ENCODE data around the gene POU6F2.

The POU6F2 gene

DNA sequence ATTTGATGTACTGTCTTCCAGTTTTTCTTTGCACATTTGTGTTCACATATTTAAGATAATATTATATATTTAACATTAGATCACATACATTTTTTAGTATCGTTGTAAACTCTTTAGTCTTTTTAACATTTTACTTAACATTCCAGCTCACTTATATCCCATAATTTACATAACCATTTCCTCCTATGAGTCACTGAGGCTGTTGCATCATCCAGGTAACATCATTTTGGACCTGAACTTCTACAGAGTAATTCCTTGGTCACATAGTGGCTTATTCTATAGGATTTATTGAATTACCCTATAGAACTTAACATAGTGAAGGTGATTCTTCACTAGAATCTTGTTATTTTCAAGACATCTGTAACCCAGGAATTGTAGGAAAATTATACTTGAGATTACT lies 194.4 kb downstream of the POU6F2 start:
- Histone ChIP-seq H3K14ac (ENCODE audit: low read length) (no peak overlapping the region), H2BK15ac (ENCODE audit: low read length) (no peak overlapping the region), H4K8ac (ENCODE audit: low read depth, low read length) (no peak overlapping the region), H2AK5ac (ENCODE audit: low read depth, low read length) (no peak overlapping the region), H3K4me2 (ENCODE audit: insufficient read depth, low read length, poor library complexity, severe bottlenecking) (no peak overlapping the region), H2AFZ (ENCODE audit: low read length) (no peak overlapping the region), H2BK120ac (ENCODE audit: low read depth, low read length) (no peak overlapping the region), H2BK12ac (ENCODE audit: low read length) (no peak overlapping the region), H3K79me1 (ENCODE audit: low read depth, low read length) (no peaks in the 10 kb centered on the region), H3K23ac (ENCODE audit: low read depth, low read length, poor library complexity) (no peak overlapping the region), H3K4me1 (ENCODE audit: control insufficient read depth in 2 of 2, insufficient read depth in 1 of 2, low read depth in 1 of 2, low read length in 2 of 2) (no peaks in the 10 kb centered on the region), H3K9me3 (replicated peaks in 1 of 2; ENCODE audit: control insufficient read depth in 2 of 2, insufficient read depth in 1 of 2, low read depth in 1 of 2, low read length in 2 of 2) (no peaks in the 10 kb centered on the region), H2BK5ac (ENCODE audit: low read length) (no peak overlapping the region), H3K4ac (ENCODE audit: low read length) (no peak overlapping the region), H3K4me3 (ENCODE audit: low read length in 2 of 2) (no peak overlapping the region), H3K36me3 (replicated peaks in 1 of 2; ENCODE audit: control insufficient read depth in 2 of 2, insufficient read depth in 2 of 2, low read length in 2 of 2) (no peaks in the 10 kb centered on the region), H3K27ac (replicated peaks; ENCODE audit: low read length) (no peak overlapping the region), H3K9ac (ENCODE audit: low read depth, low read length, poor library complexity) (no peak overlapping the region), H4K91ac (ENCODE audit: low read depth, low read length, poor library complexity) (no peak overlapping the region), H3K27me3 (ENCODE audit: control insufficient read depth in 3 of 3, insufficient read depth in 3 of 3, low read depth in 1 of 3, low read length in 3 of 3) (no peaks in the 10 kb centered on the region), H3K18ac (ENCODE audit: low read length) (no peak overlapping the region)
- DNase-seq (ENCODE audit: low spot score): no peak
- WGBS, 2 donors (ENCODE audit: extremely low coverage in 2 of 2, insufficient read length in 2 of 2, insufficient replicate concordance in 1 of 2): no CpG with 5 or more reads among the region's 1 CpG

DNA sequence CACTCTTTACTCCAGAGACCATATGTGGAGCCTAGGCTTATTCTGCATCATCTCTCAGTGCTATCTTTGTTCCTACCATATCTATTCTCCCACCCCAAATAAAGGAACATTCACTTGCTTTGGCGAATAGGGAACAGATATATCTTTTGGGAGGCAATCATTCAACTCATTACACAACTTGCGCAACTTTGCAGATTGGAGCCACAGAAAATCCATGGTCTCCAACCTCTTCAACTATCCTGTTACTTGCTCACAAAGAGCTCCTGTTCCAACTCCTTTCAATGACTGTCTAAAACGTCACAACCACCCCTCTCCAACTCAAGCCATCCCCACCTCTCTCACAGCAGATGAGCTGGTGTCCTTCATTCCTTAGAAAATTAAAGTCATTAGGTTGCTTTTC lies 203.7 kb downstream of the POU6F2 start:
- Histone ChIP-seq H3K4me2 (ENCODE audit: insufficient read depth, low read length, poor library complexity, severe bottlenecking) (no peak overlapping the region), H3K4me3 (ENCODE audit: low read length in 2 of 2) (no peak overlapping the region), H3K9me3 (replicated peaks in 1 of 2; ENCODE audit: control insufficient read depth in 2 of 2, insufficient read depth in 1 of 2, low read depth in 1 of 2, low read length in 2 of 2) (peaks cover 0 to 2% of the 10 kb centered on the region in 2 donors), H4K91ac (ENCODE audit: low read depth, low read length, poor library complexity) (no peak overlapping the region), H3K79me1 (ENCODE audit: low read depth, low read length) (no peaks in the 10 kb centered on the region), H3K14ac (ENCODE audit: low read length) (no peak overlapping the region), H2BK12ac (ENCODE audit: low read length) (no peak overlapping the region), H3K4me1 (ENCODE audit: control insufficient read depth in 2 of 2, insufficient read depth in 1 of 2, low read depth in 1 of 2, low read length in 2 of 2) (no peaks in the 10 kb centered on the region), H2BK120ac (ENCODE audit: low read depth, low read length) (no peak overlapping the region), H3K27ac (replicated peaks; ENCODE audit: low read length) (no peak overlapping the region), H2AK5ac (ENCODE audit: low read depth, low read length) (no peak overlapping the region), H2AFZ (ENCODE audit: low read length) (no peak overlapping the region), H3K9ac (ENCODE audit: low read depth, low read length, poor library complexity) (no peak overlapping the region), H2BK15ac (ENCODE audit: low read length) (no peak overlapping the region), H3K27me3 (ENCODE audit: control insufficient read depth in 3 of 3, insufficient read depth in 3 of 3, low read depth in 1 of 3, low read length in 3 of 3) (no peaks in the 10 kb centered on the region), H3K18ac (ENCODE audit: low read length) (no peak overlapping the region), H4K8ac (ENCODE audit: low read depth, low read length) (no peak overlapping the region), H3K23ac (ENCODE audit: low read depth, low read length, poor library complexity) (no peak overlapping the region), H2BK5ac (ENCODE audit: low read length) (no peak overlapping the region), H3K4ac (ENCODE audit: low read length) (no peak overlapping the region), H3K36me3 (replicated peaks in 1 of 2; ENCODE audit: control insufficient read depth in 2 of 2, insufficient read depth in 2 of 2, low read length in 2 of 2) (no peaks in the 10 kb centered on the region)
- DNase-seq (ENCODE audit: low spot score): no peak
- no CpG with 5 or more reads among the region's 3 CpGs for WGBS, 2 donors (ENCODE audit: extremely low coverage in 2 of 2, insufficient read length in 2 of 2, insufficient replicate concordance in 1 of 2)

- H2BK15ac ChIP-seq (ENCODE audit: low read length): no peak overlapping the region
- no peak for DNase-seq (ENCODE audit: low spot score)
- no peak overlapping the region for H3K14ac ChIP-seq (ENCODE audit: low read length)
- no peak overlapping the region for H3K18ac ChIP-seq (ENCODE audit: low read length)
- H4K91ac ChIP-seq (ENCODE audit: low read depth, low read length, poor library complexity): no peak overlapping the region
- H2BK12ac ChIP-seq (ENCODE audit: low read length): no peak overlapping the region
- H3K27ac ChIP-seq (replicated peaks; ENCODE audit: low read length): no peak overlapping the region
- H3K4ac ChIP-seq (ENCODE audit: low read length): no peak overlapping the region
- no peak overlapping the region for H2AFZ ChIP-seq (ENCODE audit: low read length)
- no peak overlapping the region for H3K4me3 ChIP-seq (ENCODE audit: low read length in 2 of 2)
- H3K4me1 ChIP-seq (ENCODE audit: control insufficient read depth in 2 of 2, insufficient read depth in 1 of 2, low read depth in 1 of 2, low read length in 2 of 2): no peaks in the 10 kb centered on the region
- H3K9me3 ChIP-seq (replicated peaks in 1 of 2; ENCODE audit: control insufficient read depth in 2 of 2, insufficient read depth in 1 of 2, low read depth in 1 of 2, low read length in 2 of 2): peaks cover 0 to 2% of the 10 kb centered on the region in 2 donors
- WGBS, 2 donors (ENCODE audit: extremely low coverage in 2 of 2, insufficient read length in 2 of 2, insufficient replicate concordance in 1 of 2): 100% methylated on average over 1 of the region's 2 CpGs; no CpG with 5 or more reads in 1 of the 2 donors
- no peaks in the 10 kb centered on the region for H3K27me3 ChIP-seq (ENCODE audit: control insufficient read depth in 3 of 3, insufficient read depth in 3 of 3, low read depth in 1 of 3, low read length in 3 of 3)
- H3K23ac ChIP-seq (ENCODE audit: low read depth, low read length, poor library complexity): no peak overlapping the region
- no peak overlapping the region for H4K8ac ChIP-seq (ENCODE audit: low read depth, low read length)
- no peaks in the 10 kb centered on the region for H3K36me3 ChIP-seq (replicated peaks in 1 of 2; ENCODE audit: control insufficient read depth in 2 of 2, insufficient read depth in 2 of 2, low read length in 2 of 2)
- H3K4me2 ChIP-seq (ENCODE audit: insufficient read depth, low read length, poor library complexity, severe bottlenecking): no peak overlapping the region
- H2BK120ac ChIP-seq (ENCODE audit: low read depth, low read length): no peak overlapping the region
- H3K9ac ChIP-seq (ENCODE audit: low read depth, low read length, poor library complexity): no peak overlapping the region
- H3K79me1 ChIP-seq (ENCODE audit: low read depth, low read length): no peaks in the 10 kb centered on the region
- H2BK5ac ChIP-seq (ENCODE audit: low read length): no peak overlapping the region
- H2AK5ac ChIP-seq (ENCODE audit: low read depth, low read length): no peak overlapping the region
These were observed 206.1 kb downstream of the POU6F2 start for GRCh38 chr7:39183796-39184195.

- Histone ChIP-seq H3K9me3 (replicated peaks in 1 of 2; ENCODE audit: control insufficient read depth in 2 of 2, insufficient read depth in 1 of 2, low read depth in 1 of 2, low read length in 2 of 2) (peaks cover 0 to 2% of the 10 kb centered on the region in 2 donors), H2BK5ac (ENCODE audit: low read length) (no peak overlapping the region), H4K91ac (ENCODE audit: low read depth, low read length, poor library complexity) (no peak overlapping the region), H3K27me3 (ENCODE audit: control insufficient read depth in 3 of 3, insufficient read depth in 3 of 3, low read depth in 1 of 3, low read length in 3 of 3) (no peaks in the 10 kb centered on the region), H2AFZ (ENCODE audit: low read length) (no peak overlapping the region), H3K4me2 (ENCODE audit: insufficient read depth, low read length, poor library complexity, severe bottlenecking) (no peak overlapping the region), H3K9ac (ENCODE audit: low read depth, low read length, poor library complexity) (no peak overlapping the region), H2AK5ac (ENCODE audit: low read depth, low read length) (no peak overlapping the region), H2BK15ac (ENCODE audit: low read length) (no peak overlapping the region), H3K79me1 (ENCODE audit: low read depth, low read length) (no peaks in the 10 kb centered on the region), H2BK120ac (ENCODE audit: low read depth, low read length) (no peak overlapping the region), H3K27ac (replicated peaks; ENCODE audit: low read length) (no peak overlapping the region), H4K8ac (ENCODE audit: low read depth, low read length) (no peak overlapping the region), H3K36me3 (replicated peaks in 1 of 2; ENCODE audit: control insufficient read depth in 2 of 2, insufficient read depth in 2 of 2, low read length in 2 of 2) (no peaks in the 10 kb centered on the region), H3K4me3 (ENCODE audit: low read length in 2 of 2) (no peak overlapping the region), H3K14ac (ENCODE audit: low read length) (no peak overlapping the region), H3K18ac (ENCODE audit: low read length) (no peak overlapping the region), H3K4ac (ENCODE audit: low read length) (no peak overlapping the region), H3K4me1 (ENCODE audit: control insufficient read depth in 2 of 2, insufficient read depth in 1 of 2, low read depth in 1 of 2, low read length in 2 of 2) (no peaks in the 10 kb centered on the region), H3K23ac (ENCODE audit: low read depth, low read length, poor library complexity) (no peak overlapping the region), H2BK12ac (ENCODE audit: low read length) (no peak overlapping the region)
- WGBS, 2 donors (ENCODE audit: extremely low coverage in 2 of 2, insufficient read length in 2 of 2, insufficient replicate concordance in 1 of 2): no CpG with 5 or more reads among the region's 3 CpGs
- DNase-seq (ENCODE audit: low spot score): no peak
These were observed 206.7 kb downstream of the POU6F2 start for GRCh38 chr7:39184391-39184790.

Measured in neuronal stem cell (in vitro differentiated cells).